LNCAP (cell line): ENCODE data around the gene GSG1L.

Experiments
- CTCF ChIP-seq: fragments of 450-650 bp; IDR thresholded peaks from 2 replicates; pipeline ENCODE4 v1.5.1; 2017; ENCODE audit warnings: mild to moderate bottlenecking

The GSG1L gene

GRCh38 chr16:27792486-27793248, 270.8 kb downstream of the GSG1L start:
- no peak for TF ChIP-seq CTCF

GRCh38 chr16:27791404-27791719, 272.2 kb downstream of the GSG1L start:
- TF ChIP-seq CTCF = no peak

GRCh38 chr16:27790546-27791403, 272.7 kb downstream of the GSG1L start:
- TF ChIP-seq CTCF = no peak

GRCh38 chr16:27789595-27790241, 273.8 kb downstream of the GSG1L start:
- TF ChIP-seq CTCF = no peak

- no peak for TF ChIP-seq CTCF
Observed at GRCh38 chr16:27789150-27789549, 274.4 kb downstream of the GSG1L start.

GRCh38 chr16:27787665-27788064, 275.8 kb downstream of the GSG1L start:
- TF ChIP-seq CTCF = no peak

GRCh38 chr16:27786923-27787625, 276.4 kb downstream of the GSG1L start:
- no peak for TF ChIP-seq CTCF
